NCI-H2029 treated with DMSO at 0.1 percent for 48 hours (cell line): ENCODE results near the gene PAQR4.

Source experiments
- DNase-seq: peaks from one replicate; lab custom pipeline; 2025; lab: John Stamatoyannopoulos, UW

The PAQR4 gene

DNA sequence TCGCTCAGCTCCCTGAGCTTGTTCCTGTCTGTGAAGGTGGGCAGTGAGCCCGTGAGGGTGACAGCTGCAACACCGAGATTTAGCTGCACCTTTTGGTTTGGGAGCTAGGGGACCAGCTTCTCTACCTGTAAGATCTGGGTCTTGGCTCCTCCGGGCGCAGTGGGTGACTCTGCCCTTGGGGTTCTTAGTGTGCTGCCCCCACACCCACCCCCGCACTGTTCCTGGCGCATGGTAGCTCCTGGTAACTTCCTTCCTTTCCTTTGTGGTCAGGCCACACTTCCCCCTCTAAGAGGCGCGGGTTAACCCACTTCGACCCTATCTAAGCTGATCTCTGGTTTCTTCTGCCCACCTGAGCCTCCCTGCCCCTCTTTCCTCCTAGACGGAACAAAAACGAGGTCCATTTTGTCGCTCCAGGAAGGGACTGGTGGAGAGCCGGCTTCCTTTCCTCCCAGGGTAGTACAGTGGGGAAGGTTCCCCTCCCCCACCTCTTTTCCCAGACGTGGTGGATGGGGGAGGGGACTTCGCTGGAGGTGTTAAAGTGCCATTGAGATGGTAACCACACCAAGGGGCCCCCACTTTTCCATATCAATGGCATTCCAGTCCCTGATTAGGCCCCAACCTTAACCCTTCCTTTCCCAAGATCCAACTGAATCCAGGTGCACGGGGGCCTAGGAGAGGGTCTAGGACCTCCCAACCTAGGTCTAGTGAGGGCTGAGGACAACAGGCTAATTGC, 39.0 kb downstream of the PAQR4 start:
- no peak for DNase-seq

- no peak for DNase-seq
Observed at GRCh38 chr16:3008690-3009037, 39.5 kb downstream of the PAQR4 start.

- no peak for DNase-seq
Observed at GRCh38 chr16:3009568-3010390, 40.6 kb downstream of the PAQR4 start.

DNA sequence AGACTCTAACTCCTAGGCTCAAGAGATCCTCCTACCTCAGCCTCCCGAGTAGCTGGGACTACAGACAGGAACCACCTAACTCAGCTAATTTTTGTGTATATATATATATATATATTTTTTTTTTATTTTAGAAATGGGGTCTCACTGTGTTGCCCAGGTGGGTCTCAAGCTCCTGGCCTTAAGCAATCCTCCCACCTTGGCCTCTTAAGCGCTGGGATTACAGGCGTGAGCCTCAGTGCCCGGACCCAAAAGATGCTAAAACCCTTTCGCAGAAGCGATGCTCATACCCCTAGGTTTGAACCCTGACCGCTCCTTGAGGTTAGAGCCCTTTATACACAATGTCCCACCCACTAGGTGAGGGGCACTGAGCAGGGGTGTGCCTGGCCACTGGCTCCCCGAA, 41.4 kb downstream of the PAQR4 start:
- no peak for DNase-seq

DNA sequence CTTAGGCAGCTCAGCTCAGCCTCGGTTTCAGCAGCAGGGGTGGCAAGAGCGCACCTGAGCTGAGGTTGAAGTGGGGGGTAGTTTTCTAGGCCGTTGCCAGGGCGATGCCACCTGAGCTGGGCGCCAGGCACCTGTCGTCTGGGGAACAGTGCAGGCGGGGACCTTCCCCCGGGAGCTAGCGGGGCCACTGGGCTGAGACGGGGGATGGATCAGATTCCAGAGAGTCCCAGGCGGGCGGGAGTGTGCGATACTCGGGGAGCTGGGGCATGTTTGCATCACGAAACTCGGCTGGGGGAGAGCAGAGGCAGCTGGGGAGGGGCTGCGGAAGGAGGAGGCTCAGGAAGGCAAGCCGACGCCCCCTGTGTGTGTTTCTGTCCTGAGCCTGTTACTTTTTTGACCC, 43.1 kb downstream of the PAQR4 start:
- peak; percentile 22 for DNase-seq

DNA sequence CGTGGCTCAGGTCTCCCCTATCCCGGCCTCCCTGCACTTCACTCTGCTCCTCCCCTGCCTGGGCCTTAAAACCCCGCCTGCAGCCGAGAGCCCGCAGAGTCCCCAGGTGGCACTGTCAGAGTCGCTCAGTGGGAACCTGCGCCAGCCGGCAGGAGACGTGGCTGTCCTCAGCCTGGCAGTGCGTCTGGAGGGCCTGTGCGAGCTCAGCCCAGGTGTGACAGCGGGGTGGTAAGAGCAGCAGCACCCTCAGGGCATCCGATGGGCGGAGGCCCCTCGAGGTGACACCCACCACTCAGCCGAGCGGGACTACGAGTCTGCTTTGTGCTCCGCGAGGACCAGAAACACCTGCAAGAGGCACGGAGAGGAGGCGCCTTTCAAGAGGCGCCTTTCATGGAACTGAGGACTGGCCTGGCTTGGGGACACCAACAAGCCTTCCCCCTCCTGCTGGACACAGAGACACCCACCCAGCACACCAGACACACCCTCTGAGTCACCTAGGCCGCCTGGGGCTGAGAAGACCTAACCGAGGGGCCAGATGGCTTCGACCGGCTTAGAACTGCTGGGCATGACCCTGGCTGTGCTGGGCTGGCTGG, 43.8 kb downstream of the PAQR4 start, which contains the start of gene CLDN9:
Gene CLDN9 (plus strand): TSS at position 96 of the 593 bp plus-strand sequence. CDS start 440 bp downstream, at position 536.
- DNase-seq, result no peak

DNA sequence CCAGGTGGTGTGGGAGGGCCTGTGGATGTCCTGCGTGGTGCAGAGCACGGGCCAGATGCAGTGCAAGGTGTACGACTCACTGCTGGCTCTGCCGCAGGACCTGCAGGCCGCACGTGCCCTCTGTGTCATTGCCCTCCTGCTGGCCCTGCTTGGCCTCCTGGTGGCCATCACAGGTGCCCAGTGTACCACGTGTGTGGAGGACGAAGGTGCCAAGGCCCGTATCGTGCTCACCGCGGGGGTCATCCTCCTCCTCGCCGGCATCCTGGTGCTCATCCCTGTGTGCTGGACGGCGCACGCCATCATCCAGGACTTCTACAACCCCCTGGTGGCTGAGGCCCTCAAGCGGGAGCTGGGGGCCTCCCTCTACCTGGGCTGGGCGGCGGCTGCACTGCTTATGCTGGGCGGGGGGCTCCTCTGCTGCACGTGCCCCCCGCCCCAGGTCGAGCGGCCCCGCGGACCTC, 44.4 kb downstream of the PAQR4 start:
- DNase-seq, result no peak

DNA sequence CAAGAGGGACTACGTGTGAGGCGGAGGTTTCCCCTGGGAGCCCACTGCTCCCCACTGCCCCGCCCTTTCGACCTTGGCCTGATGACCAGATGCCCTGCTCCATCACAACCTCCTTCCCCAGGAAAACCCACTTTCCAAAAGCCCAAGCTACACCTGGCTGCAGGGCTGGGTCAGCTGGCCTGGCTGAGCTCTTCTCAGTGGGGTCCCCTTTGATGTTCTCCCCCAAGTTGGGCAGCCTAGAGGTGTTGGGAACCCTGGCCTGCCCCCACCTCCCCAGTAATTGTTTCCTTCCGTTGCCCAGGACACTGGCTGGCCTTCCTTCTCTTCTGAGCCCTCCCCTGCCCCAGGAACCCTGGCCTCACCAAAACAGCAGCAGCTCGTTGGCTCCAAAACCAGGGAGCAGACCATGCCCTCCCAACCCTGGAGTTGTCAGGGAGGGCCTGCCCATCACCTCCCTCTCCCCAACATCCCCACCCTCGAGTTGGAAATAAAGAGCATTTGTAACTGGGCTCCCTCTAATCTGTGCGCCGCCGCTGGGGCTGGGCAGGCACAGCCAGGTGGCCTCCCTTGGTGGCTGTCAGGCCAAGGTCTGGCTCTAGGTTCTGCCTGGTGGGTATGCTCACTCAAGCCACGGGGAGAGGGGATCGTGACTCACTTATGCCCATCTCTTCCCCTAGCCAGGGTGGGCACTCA, 45.0 kb downstream of the PAQR4 start:
- DNase-seq, result no peak

DNA sequence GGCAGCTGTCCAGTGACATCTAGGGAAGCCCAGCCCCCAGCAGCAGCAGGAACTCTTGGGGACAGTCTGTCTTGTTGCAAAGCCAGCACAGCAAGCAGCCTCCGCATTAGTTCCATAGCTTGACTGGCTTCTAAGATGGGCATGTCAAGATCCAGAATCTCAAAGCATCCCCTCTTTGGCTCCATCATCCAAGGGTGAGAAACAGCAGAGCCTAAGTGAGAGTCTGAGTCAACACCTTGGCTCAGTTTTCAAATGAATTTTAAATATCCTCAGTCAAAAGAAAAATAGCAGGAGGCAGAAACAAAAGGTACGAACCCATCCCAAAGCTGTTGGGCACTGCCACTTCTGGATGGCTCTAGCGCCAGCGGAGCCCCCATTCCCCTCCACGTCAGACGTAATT, 45.8 kb downstream of the PAQR4 start:
- no peak for DNase-seq

- DNase-seq, result no peak
Observed at GRCh38 chr16:3015865-3016521, 46.8 kb downstream of the PAQR4 start.

DNA sequence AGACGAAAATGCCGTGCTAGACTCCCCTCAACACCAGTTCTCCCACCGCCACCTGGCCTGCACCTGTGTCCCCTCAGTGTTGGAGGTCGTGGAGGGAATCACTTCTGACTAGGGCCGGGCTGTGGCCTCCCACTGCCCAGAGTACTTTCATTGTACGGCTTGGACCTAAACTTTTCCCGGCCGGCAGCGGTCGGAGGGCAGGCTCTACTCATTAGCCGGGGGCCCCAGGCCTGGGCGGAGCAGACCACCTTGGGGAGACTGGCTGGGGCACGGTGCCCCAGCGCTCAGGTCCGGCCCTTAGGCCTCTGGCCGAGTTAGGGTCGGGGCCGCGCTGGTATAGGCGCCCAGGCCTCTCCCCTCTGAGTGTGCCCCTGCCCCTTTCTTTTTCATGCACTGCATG, 48.2 kb downstream of the PAQR4 start:
- no peak for DNase-seq

GRCh38 chr16:3017794-3018506, 48.8 kb downstream of the PAQR4 start, which contains the start of gene CLDN6:
Gene CLDN6 (minus strand): TSS chr16:3018183. CDS start chr16:3016021, 2,162 bp downstream.
- no peak for DNase-seq

GRCh38 chr16:3019594-3020246, 50.6 kb downstream of the PAQR4 start:
- DNase-seq, result no peak

DNA sequence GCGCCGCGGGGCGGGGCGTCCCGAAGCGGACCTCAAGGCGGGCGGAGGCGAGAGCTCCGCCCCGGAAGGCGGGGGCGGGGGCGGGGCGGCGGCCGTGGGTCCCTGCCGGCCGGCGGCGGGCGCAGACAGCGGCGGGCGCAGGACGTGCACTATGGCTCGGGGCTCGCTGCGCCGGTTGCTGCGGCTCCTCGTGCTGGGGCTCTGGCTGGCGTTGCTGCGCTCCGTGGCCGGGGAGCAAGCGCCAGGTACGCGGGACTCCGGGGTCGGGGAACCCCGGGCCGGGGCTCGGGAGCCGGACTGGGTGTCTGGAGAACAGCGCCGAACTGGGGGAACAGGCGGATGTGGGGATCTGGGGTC, 51.1 kb downstream of the PAQR4 start, which contains the start of gene TNFRSF12A:
Gene TNFRSF12A (plus strand): TSS at position 122 of the 357 bp plus-strand sequence. CDS start 30 bp downstream, at position 152.
- DNase-seq, result peak; percentile 25

DNA sequence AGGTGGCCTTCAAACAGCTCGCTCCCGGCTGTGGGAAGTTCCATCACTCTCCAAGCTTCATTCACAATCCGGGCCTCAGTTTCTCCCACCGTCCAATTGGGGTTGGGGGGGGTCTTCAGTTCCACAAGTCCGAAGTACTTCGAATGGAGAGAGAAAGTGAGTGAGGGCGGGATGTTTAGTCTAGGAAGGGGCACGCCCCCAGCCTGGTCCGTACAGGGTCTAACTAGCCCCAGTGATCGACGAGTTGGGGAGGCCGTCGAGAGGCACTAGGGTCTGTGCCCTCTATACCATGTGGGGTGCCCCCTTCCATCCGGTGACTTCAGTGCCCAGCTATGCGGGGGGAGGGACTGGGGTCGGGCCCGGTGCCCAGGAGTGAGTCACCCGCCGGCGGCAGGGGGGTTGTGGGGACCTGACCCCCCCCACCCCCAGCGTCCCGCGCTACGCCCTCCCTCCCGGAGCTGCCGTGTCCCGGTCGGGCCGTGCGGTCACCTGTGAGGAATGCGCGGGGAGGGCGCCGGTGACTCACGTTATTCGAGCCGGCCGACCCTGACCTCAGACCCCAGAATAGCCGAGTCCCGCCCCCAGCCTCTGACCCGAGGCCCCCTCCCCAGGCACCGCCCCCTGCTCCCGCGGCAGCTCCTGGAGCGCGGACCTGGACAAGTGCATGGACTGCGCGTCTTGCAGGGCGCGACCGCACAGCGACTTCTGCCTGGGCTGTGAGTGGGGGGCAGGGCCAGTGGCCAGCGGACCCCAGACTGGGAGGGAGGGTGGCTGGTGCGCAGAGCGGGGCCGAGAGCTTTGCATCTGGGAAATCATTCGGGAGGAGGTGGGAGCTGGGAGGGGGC, 51.7 kb downstream of the PAQR4 start:
- DNase-seq, result no peak

GRCh38 chr16:3021449-3022207, 52.5 kb downstream of the PAQR4 start:
- DNase-seq, result no peak

GRCh38 chr16:3022208-3022683, 53.1 kb downstream of the PAQR4 start:
- no peak for DNase-seq

GRCh38 chr16:3022684-3023414, 53.7 kb downstream of the PAQR4 start:
- DNase-seq, result no peak
